ENCODE measurements around the gene ABCC1.

- no peak for TF ChIP-seq CTCF (IDR thresholded peaks at IDR 0.05)
- no peak for TF ChIP-seq POLR2A (IDR thresholded peaks at IDR 0.05)
Measured at GRCh38 chr16:15952265-15952711, 2.9 kb downstream of the ABCC1 start.
